Right renal cortex interstitium (tissue), 3 donors: ENCODE data around the gene APLF. TPM values are rescaled to one million over a fixed set of nuclear protein-coding genes. Genes with fewer than 3 reads are reported as not detected.
A peak's percentile ranks its signal among the peaks of the same experiment; 100 is the strongest.
"Not testable (repeated sequence)": the region's sequence is repeated elsewhere in the genome, so short reads cannot be mapped to it uniquely, and the experiment has no call there.

ENCODE experiments used
- DNase-seq, 3 donors: peaks; one replicate each; pipeline ENCODE4 v3.0.0-alpha.2; 2013; ENCODE audit warnings: low read depth in 3 of 3, low spot score in 2 of 3
- polyA plus RNA-seq, 3 donors: library from polyadenylated mRNA; unstranded; fragments of 120-200 nt; gene quantifications; one replicate each; pipeline ENCODE4 v1.2.1, GENCODE V29; 2013; ENCODE audit not compliant: insufficient read length in 3 of 3

APLF gene
- polyA plus RNA-seq, 3 donors = 3.5 to 4.1 (median 3.9) TPM

GRCh38 chr2:68441179-68441993 lies 26.0 kb upstream of the APLF start:
- peak; percentile 74 to 75 (median 75) for DNase-seq

- DNase-seq = no peak
These were observed 25.4 kb upstream of the APLF start for GRCh38 chr2:68441994-68442322.

GRCh38 chr2:68446425-68446824 lies 21.0 kb upstream of the APLF start:
- not testable (repeated sequence) for DNase-seq

GRCh38 chr2:68447118-68447517 lies 20.3 kb upstream of the APLF start:
- DNase-seq = no peak

- DNase-seq = no peak
These were observed 18.4 kb upstream of the APLF start for GRCh38 chr2:68448671-68449653.

- no peak for DNase-seq
These were observed 15.1 kb upstream of the APLF start for GRCh38 chr2:68452158-68452900.

GRCh38 chr2:68453761-68454360 lies 13.5 kb upstream of the APLF start:
- DNase-seq = no peak

GRCh38 chr2:68454719-68455118 lies 12.7 kb upstream of the APLF start:
- no peak for DNase-seq

GRCh38 chr2:68456198-68456597 lies 11.2 kb upstream of the APLF start:
- DNase-seq = no peak

GRCh38 chr2:68458981-68459380 lies 8.4 kb upstream of the APLF start:
- no peak for DNase-seq

GRCh38 chr2:68463287-68463877 lies 4.0 kb upstream of the APLF start:
- DNase-seq = peak in 1 of 3 donors; percentile 25

GRCh38 chr2:68464651-68465050 lies 2.7 kb upstream of the APLF start:
- no peak for DNase-seq

- DNase-seq = no peak
These were observed 2.1 kb upstream of the APLF start for GRCh38 chr2:68465081-68465916.

GRCh38 chr2:68466361-68466777 lies 1.0 kb upstream of the APLF start:
- DNase-seq = peak in 1 of 3 donors; percentile 13

- DNase-seq = no peak
These were observed 658 bp upstream of the APLF start for GRCh38 chr2:68466778-68467076.

- no peak for DNase-seq
These were observed 1.4 kb downstream of the APLF start for GRCh38 chr2:68468801-68469200.

- DNase-seq = no peak
These were observed 2.5 kb downstream of the APLF start for GRCh38 chr2:68469935-68470334.

- DNase-seq = no peak
These were observed 4.0 kb downstream of the APLF start for GRCh38 chr2:68471385-68471784.

GRCh38 chr2:68472796-68473414 lies 5.5 kb downstream of the APLF start:
- DNase-seq = no peak
